Activated T-cell treated with anti-CD3 and anti-CD28 coated beads, Interleukin-2, amount 50 U/mL, for 72 hours (primary cell): ENCODE measurements around the gene GMDS. TPM values are rescaled to one million over a fixed set of nuclear protein-coding genes. Genes with fewer than 3 reads are reported as not detected.

Experiments
- ATAC-seq, 2 donors: fragments of 150-1000 bp; cut with Tn5 transposase; replicated peaks in 1 of 2; 2 replicates each; pipeline ENCODE4 v1.10.0; 2021; ENCODE audit warnings: moderate library complexity in 2 of 2, mild to moderate bottlenecking in 1 of 2
- DNase-seq, 2 donors: peaks; one replicate each; pipeline ENCODE4 v3.0.0; 2021 to 2022; ENCODE audit warnings: mixed read lengths in 1 of 2
- H3K27ac Mint-ChIP-seq: one replicate; pipeline ENCODE4 v1.8.0; 2022; ENCODE audit warnings: mild to moderate bottlenecking, moderate library complexity, mixed read lengths
- H3K27me3 Mint-ChIP-seq: one replicate; pipeline ENCODE4 v1.8.0; 2022; ENCODE audit warnings: low read depth, mixed read lengths
- H3K36me3 Mint-ChIP-seq, 2 donors: one replicate each; pipeline ENCODE4 v1.8.0; 2022; ENCODE audit warnings: mixed read lengths in 2 of 2, mild to moderate bottlenecking in 1 of 2; ENCODE audit not compliant: insufficient read depth in 2 of 2
- H3K4me1 Mint-ChIP-seq: one replicate; pipeline ENCODE4 v1.8.0; 2022; ENCODE audit warnings: low read depth, mixed read lengths
- H3K4me3 Mint-ChIP-seq, 2 donors: one replicate each; pipeline ENCODE4 v1.8.0; 2022; ENCODE audit warnings: mild to moderate bottlenecking in 2 of 2, mixed read lengths in 2 of 2, moderate library complexity in 2 of 2
- H3K9me3 Mint-ChIP-seq, 2 donors: one replicate each; pipeline ENCODE4 v1.8.0; 2022; ENCODE audit warnings: mixed read lengths in 2 of 2
- total RNA-seq, 2 donors: library from RNA; stranded (reverse); gene quantifications; one replicate each; pipeline ENCODE4 v1.2.3, GENCODE V29; 2022

Gene GMDS
- total RNA-seq, 2 donors from 2014 or later, result 23.8 to 33.0 TPM

GRCh38 chr6:2038092-2038491 lies 207.3 kb downstream of the GMDS start:
- peak overlapping the region; percentile 21 to 41 for H3K4me3 Mint-ChIP-seq
- peak; percentile 80 to 86 for ATAC-seq
- peak; percentile 12 to 20 for DNase-seq
- H3K27ac Mint-ChIP-seq, result peak overlapping the region; percentile 51
- peaks cover 39% of the 10 kb centered on the region for H3K4me1 Mint-ChIP-seq
- no peaks in the 10 kb centered on the region for H3K9me3 Mint-ChIP-seq
- no peaks in the 10 kb centered on the region for H3K27me3 Mint-ChIP-seq
- no peaks in the 10 kb centered on the region for H3K36me3 Mint-ChIP-seq

GRCh38 chr6:2037237-2037926 lies 208.0 kb downstream of the GMDS start:
- Mint-ChIP-seq H3K36me3 (no peaks in the 10 kb centered on the region), H3K9me3 (no peaks in the 10 kb centered on the region), H3K27me3 (no peaks in the 10 kb centered on the region), H3K4me1 (peaks cover 39% of the 10 kb centered on the region), H3K27ac (no peak overlapping the region), H3K4me3 (no peak overlapping the region)
- DNase-seq, result no peak
- ATAC-seq, result no peak

GRCh38 chr6:2036710-2037023 lies 208.7 kb downstream of the GMDS start:
- no peaks in the 10 kb centered on the region for H3K9me3 Mint-ChIP-seq
- no peaks in the 10 kb centered on the region for H3K27me3 Mint-ChIP-seq
- H3K27ac Mint-ChIP-seq, result no peak overlapping the region
- peaks cover 39% of the 10 kb centered on the region for H3K4me1 Mint-ChIP-seq
- DNase-seq (no peak), ATAC-seq (no peak)
- H3K4me3 Mint-ChIP-seq, result no peak overlapping the region
- no peaks in the 10 kb centered on the region for H3K36me3 Mint-ChIP-seq

GRCh38 chr6:2035826-2036709 lies 209.3 kb downstream of the GMDS start:
- peaks cover 39% of the 10 kb centered on the region for H3K4me1 Mint-ChIP-seq
- H3K36me3 Mint-ChIP-seq, result no peaks in the 10 kb centered on the region
- DNase-seq, result no peak
- ATAC-seq, result no peak
- no peaks in the 10 kb centered on the region for H3K27me3 Mint-ChIP-seq
- H3K27ac Mint-ChIP-seq, result no peak overlapping the region
- H3K9me3 Mint-ChIP-seq, result no peaks in the 10 kb centered on the region
- H3K4me3 Mint-ChIP-seq, result no peak overlapping the region

GRCh38 chr6:2035046-2035445 lies 210.4 kb downstream of the GMDS start:
- ATAC-seq, result no peak

GRCh38 chr6:2034256-2034655 lies 211.1 kb downstream of the GMDS start:
- no peaks in the 10 kb centered on the region for H3K36me3 Mint-ChIP-seq
- ATAC-seq (no peak), DNase-seq (no peak)
- H3K27me3 Mint-ChIP-seq, result no peaks in the 10 kb centered on the region
- H3K9me3 Mint-ChIP-seq, result no peaks in the 10 kb centered on the region
- H3K27ac Mint-ChIP-seq, result no peak overlapping the region
- H3K4me1 Mint-ChIP-seq, result peaks cover 42% of the 10 kb centered on the region
- H3K4me3 Mint-ChIP-seq, result no peak overlapping the region

More at GRCh38 chr6:2035046-2035445, 210.4 kb downstream of the GMDS start:
- no peak overlapping the region for H3K4me3 Mint-ChIP-seq
- peaks cover 39% of the 10 kb centered on the region for H3K4me1 Mint-ChIP-seq
- H3K27ac Mint-ChIP-seq, result no peak overlapping the region
- no peaks in the 10 kb centered on the region for H3K27me3 Mint-ChIP-seq
- DNase-seq, result no peak
- no peaks in the 10 kb centered on the region for H3K36me3 Mint-ChIP-seq
- H3K9me3 Mint-ChIP-seq, result no peaks in the 10 kb centered on the region

GRCh38 chr6:2033544-2033943 lies 211.9 kb downstream of the GMDS start:
- Mint-ChIP-seq H3K27ac (no peak overlapping the region), H3K4me1 (peaks cover 42% of the 10 kb centered on the region), H3K36me3 (no peaks in the 10 kb centered on the region), H3K9me3 (no peaks in the 10 kb centered on the region), H3K27me3 (no peaks in the 10 kb centered on the region), H3K4me3 (no peak overlapping the region)
- ATAC-seq (peak; percentile 78 to 84), DNase-seq (no peak)

- no peaks in the 10 kb centered on the region for H3K27me3 Mint-ChIP-seq
- H3K27ac Mint-ChIP-seq, result no peak overlapping the region
- peaks cover 30% of the 10 kb centered on the region for H3K4me1 Mint-ChIP-seq
- DNase-seq (no peak), ATAC-seq (no peak)
- no peaks in the 10 kb centered on the region for H3K36me3 Mint-ChIP-seq
- no peak overlapping the region for H3K4me3 Mint-ChIP-seq
- H3K9me3 Mint-ChIP-seq, result no peaks in the 10 kb centered on the region
These were observed 214.6 kb downstream of the GMDS start for GRCh38 chr6:2030682-2031244.

GRCh38 chr6:2029952-2030351 lies 215.5 kb downstream of the GMDS start:
- Mint-ChIP-seq H3K36me3 (no peaks in the 10 kb centered on the region), H3K4me3 (no peak overlapping the region), H3K27ac (no peak overlapping the region), H3K9me3 (no peaks in the 10 kb centered on the region), H3K27me3 (no peaks in the 10 kb centered on the region), H3K4me1 (peaks cover 26% of the 10 kb centered on the region)
- no peak for ATAC-seq
- no peak for DNase-seq

- DNase-seq (no peak), ATAC-seq (no peak)
- H3K27me3 Mint-ChIP-seq, result no peaks in the 10 kb centered on the region
- H3K27ac Mint-ChIP-seq, result no peak overlapping the region
- peaks cover 24% of the 10 kb centered on the region for H3K4me1 Mint-ChIP-seq
- no peak overlapping the region for H3K4me3 Mint-ChIP-seq
- no peaks in the 10 kb centered on the region for H3K9me3 Mint-ChIP-seq
- H3K36me3 Mint-ChIP-seq, result no peaks in the 10 kb centered on the region
These were observed 216.1 kb downstream of the GMDS start for GRCh38 chr6:2029130-2029794.

GRCh38 chr6:2028457-2029038 lies 216.9 kb downstream of the GMDS start:
- H3K27ac Mint-ChIP-seq, result no peak overlapping the region
- ATAC-seq (no peak), DNase-seq (no peak)
- H3K4me3 Mint-ChIP-seq, result peak overlapping the region in 1 of 2 donors; percentile 28
- H3K9me3 Mint-ChIP-seq, result no peaks in the 10 kb centered on the region
- H3K4me1 Mint-ChIP-seq, result peaks cover 24% of the 10 kb centered on the region
- H3K27me3 Mint-ChIP-seq, result no peaks in the 10 kb centered on the region
- H3K36me3 Mint-ChIP-seq, result no peaks in the 10 kb centered on the region

GRCh38 chr6:2026133-2026532 lies 219.3 kb downstream of the GMDS start:
- Mint-ChIP-seq H3K9me3 (no peaks in the 10 kb centered on the region), H3K36me3 (no peaks in the 10 kb centered on the region), H3K27me3 (no peaks in the 10 kb centered on the region), H3K4me1 (peaks cover 27% of the 10 kb centered on the region), H3K4me3 (no peak overlapping the region), H3K27ac (no peak overlapping the region)
- ATAC-seq (no peak), DNase-seq (no peak)

- no peak for ATAC-seq
- no peaks in the 10 kb centered on the region for H3K9me3 Mint-ChIP-seq
- no peak overlapping the region for H3K27ac Mint-ChIP-seq
- no peak for DNase-seq
- H3K4me3 Mint-ChIP-seq, result no peak overlapping the region
- H3K4me1 Mint-ChIP-seq, result peaks cover 16% of the 10 kb centered on the region
- no peaks in the 10 kb centered on the region for H3K27me3 Mint-ChIP-seq
- H3K36me3 Mint-ChIP-seq, result no peaks in the 10 kb centered on the region
These were observed 223.7 kb downstream of the GMDS start for GRCh38 chr6:2021713-2022125.
